LNCaP clone FGC (cell line): ENCODE data around the gene UBXN10.

Source experiments
- DNase-seq: peaks from one replicate; pipeline ENCODE4 v3.0.0-alpha.2; 2011; ENCODE audit warnings: low read depth
- H3K4me3 ChIP-seq: 2 replicates; pipeline ENCODE4 v1.5.1; 2011; ENCODE audit warnings: mild to moderate bottlenecking, low read depth, low read length, control low read depth
- TF ChIP-seq, protein P1 (sequence below): IDR thresholded peaks from 2 replicates; pipeline ENCODE4 v1.5.1; 2012; ENCODE audit warnings: mild to moderate bottlenecking; ENCODE audit not compliant: control insufficient read depth, insufficient read depth; ENCODE audit errors: extremely low read depth

UBXN10 gene

DNA sequence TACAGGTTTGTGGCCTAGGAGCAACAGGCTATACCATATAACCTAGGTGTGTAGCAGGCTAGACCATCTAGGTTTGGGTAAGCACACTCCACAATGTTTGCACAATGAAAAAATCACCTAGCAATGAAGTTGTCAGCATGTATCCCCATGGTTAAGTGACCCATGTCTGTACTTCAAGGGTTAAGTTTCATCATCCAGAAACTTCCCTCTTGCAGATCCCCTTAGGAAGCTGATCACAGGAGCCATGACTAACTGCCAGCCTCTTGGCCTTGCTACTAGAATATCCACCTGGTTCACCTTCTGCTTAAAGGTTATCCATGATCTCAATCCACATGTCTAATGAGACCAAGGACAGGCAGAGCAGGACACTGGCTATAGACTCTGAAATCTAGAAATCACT, 3.5 kb upstream of the UBXN10 start:
- TF ChIP-seq, protein P1, sequence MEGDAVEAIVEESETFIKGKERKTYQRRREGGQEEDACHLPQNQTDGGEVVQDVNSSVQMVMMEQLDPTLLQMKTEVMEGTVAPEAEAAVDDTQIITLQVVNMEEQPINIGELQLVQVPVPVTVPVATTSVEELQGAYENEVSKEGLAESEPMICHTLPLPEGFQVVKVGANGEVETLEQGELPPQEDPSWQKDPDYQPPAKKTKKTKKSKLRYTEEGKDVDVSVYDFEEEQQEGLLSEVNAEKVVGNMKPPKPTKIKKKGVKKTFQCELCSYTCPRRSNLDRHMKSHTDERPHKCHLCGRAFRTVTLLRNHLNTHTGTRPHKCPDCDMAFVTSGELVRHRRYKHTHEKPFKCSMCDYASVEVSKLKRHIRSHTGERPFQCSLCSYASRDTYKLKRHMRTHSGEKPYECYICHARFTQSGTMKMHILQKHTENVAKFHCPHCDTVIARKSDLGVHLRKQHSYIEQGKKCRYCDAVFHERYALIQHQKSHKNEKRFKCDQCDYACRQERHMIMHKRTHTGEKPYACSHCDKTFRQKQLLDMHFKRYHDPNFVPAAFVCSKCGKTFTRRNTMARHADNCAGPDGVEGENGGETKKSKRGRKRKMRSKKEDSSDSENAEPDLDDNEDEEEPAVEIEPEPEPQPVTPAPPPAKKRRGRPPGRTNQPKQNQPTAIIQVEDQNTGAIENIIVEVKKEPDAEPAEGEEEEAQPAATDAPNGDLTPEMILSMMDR = no peak
- no peak overlapping the region for H3K4me3 ChIP-seq
- no peak for DNase-seq

DNA sequence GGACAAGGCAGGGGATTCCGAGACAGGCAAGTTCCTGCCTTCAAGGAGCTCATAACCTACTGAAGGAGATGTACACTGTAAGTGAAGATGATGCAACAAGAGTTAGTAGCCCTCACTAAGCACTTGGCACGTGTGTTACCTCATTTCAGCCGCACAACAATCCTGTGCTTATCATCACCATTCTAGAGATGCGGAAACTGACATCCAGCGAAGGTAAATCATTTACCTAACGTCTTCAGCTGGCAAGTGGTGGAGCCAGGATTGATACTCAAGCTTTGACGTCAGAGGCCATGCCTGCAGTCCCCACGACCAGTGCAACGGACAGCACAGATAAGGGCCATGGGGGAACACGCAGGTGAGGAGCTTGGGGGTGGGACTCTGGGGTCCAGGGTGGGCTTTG, 2.9 kb upstream of the UBXN10 start:
- no peak overlapping the region for H3K4me3 ChIP-seq
- TF ChIP-seq, protein P1 = no peak
- no peak for DNase-seq

DNA sequence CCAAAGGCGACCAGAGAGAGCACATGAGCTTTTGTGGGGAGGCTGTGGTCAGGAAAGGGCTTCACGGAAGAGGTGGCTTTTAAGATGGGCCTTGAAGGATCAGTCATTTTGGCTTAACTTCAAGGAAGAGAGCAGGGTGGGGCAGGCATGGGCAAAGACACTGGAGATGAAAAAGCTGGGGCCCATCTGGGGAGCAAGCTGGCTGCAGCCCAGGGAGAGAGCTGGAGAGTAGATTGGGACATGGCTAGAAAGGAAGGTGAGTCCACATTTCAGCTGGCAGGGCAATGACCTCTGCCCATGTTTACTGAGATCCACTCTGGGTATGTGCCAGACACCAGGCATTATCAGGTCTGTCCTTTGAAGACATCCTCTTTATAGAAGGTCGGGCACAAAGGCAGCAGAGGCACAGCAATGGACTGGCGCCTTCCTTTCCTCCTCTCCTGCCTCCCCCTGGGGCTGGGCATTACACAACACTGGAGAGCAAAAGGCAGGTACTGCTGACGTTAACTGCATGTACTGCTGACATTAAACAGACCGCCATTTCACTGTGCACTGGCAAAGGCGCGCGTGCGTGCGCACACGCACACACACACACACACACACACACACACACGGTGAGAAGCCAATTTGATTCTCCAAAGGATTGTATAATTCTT, 2.2 kb upstream of the UBXN10 start:
- TF ChIP-seq, protein P1 = no peak
- H3K4me3 ChIP-seq = no peak overlapping the region
- DNase-seq = no peak

DNA sequence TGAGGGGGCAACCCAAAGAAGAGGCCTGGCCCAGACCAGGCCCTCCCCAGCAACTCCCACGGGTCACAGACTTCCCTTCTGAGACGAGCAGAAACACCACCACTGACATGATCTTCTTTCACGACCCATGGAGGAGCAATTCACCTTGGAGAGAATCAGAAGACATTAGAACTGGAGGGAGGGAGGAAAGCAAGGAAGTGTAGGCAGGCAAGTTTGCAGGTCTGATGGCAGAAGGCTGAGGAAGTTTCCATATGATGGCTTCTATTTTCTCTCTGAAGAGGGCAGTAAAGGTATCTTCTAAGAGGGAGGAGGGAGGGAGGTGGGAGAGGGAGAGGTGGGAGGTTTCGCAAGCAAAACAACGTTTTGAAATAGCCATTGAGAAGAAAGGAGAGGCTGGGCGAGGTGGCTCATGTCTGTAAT, 1.4 kb upstream of the UBXN10 start:
- no peak for DNase-seq
- TF ChIP-seq, protein P1 = no peak
- no peak overlapping the region for H3K4me3 ChIP-seq

DNA sequence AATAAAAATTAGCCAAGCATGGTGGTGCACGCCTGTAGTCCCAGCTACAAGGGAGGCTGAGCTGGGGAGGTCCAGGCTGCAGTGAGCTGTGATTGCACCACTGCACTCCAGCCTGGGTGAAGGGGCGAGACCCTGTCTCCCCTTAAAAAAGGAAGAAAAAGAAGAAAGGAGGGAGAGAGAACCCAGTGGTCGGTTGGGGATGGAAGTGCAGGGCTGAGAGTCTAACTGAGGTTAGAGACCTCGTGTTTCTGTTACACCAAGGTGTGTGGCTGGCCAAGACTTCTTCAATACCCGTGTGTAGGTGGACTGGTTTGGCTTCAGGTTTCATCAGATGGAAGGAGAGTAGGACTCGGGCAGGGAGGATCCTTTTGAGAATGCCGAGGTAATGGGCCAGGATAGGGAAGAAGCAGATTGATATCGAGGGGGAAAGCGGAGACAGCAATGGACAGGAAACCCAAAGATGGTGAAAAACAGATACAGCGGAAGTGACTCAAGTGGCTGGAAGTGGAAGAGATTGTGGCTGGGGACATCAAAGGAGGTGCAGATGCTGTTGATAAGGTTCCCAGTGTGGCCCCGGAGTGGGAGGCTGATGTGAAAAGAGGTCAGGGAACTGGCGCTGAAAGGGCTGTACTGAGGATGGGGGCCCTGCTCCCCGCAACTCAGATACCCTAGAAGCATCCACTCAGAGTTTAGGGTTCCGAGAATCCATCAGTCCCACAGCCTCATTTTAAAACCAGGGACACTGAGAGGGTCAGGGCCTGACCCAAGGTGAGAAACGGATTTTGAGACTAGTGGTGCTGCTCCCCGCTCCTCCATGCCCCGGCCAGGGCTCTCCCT, 681 bp upstream of the UBXN10 start:
- no peak for DNase-seq
- no peak overlapping the region for H3K4me3 ChIP-seq

DNA sequence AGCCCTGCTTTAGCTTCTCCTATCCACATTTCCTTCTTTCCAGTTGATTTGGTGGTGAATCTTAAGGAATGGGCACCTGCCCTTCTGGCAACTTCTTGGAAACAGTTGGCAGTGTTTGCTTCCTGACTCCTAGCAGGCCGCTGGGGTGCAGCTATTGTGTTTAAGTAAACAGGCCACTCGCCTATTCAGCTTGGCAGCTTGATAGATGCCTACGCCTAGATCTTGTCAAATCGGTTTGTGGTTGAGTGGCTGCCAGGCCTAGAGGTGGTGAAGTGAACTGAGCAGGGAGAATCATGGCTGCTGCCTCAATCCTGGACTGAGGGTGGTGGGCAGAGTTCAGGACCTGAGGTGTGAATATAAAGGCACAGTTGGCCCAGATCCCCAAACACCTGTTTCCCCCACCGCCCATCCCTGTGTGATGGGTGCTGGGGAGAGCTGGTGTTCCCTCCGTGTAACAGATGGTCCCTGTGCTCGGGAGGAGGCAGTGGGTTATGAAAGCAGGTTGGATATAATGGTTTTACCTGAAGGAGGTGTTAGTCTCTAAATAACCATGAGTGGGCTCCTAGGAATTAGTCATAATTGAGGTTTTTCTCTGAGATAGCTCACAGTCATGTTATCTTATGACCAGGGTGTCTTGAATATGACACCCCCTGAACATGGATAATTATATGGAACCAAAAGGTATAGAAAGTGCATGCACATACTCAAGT, 1.4 kb downstream of the UBXN10 start:
- no peak overlapping the region for H3K4me3 ChIP-seq
- peak; percentile 44 for DNase-seq
- TF ChIP-seq, protein P1 = no peak

More for the DNA sequence above, 681 bp upstream of the UBXN10 start:
- TF ChIP-seq, protein P1 = no peak
